ENCODE data around the gene CIITA.
"Not testable (repeated sequence)": the region's sequence is repeated elsewhere in the genome, so short reads cannot be mapped to it uniquely, and the experiment has no call there.

The CIITA gene

GRCh38 chr16:10922328-10923145, 45.5 kb downstream of the CIITA start:
- Histone ChIP-seq H3K4me2 (ENCODE audit: low read length) (no peak overlapping the region), H3K9me2 (ENCODE audit: low read depth, low read length) (no peaks in the 10 kb centered on the region)
- TF ChIP-seq EZH2 (IDR thresholded peaks at IDR 0.05; ENCODE audit: borderline replicate concordance, low read length) (no peak), CTCF (IDR thresholded peaks at IDR 0.05; ENCODE audit: low read length) (no peak)

GRCh38 chr16:10923146-10923649, 46.2 kb downstream of the CIITA start:
- Histone ChIP-seq H3K9ac (ENCODE audit: low read length) (no peak overlapping the region), H2AFZ (ENCODE audit: low read length) (no peak overlapping the region), H3K79me2 (ENCODE audit: insufficient read depth, low read length) (no peaks in the 10 kb centered on the region), H3K27me3 (ENCODE audit: insufficient read depth, low read length) (no peaks in the 10 kb centered on the region; the same call in 1 of the 2 replicates), H3F3A (ENCODE audit: insufficient read depth, low read length) (no peaks in the 10 kb centered on the region), H3K36me3 (ENCODE audit: insufficient read depth, low read length) (peaks cover 52% of the 10 kb centered on the region), H3K4me1 (ENCODE audit: insufficient read depth, low read length, severe bottlenecking) (peaks cover 5% of the 10 kb centered on the region), H3K4me3 (ENCODE audit: low read depth, low read length, poor library complexity, severe bottlenecking) (no peak overlapping the region), H4K20me1 (ENCODE audit: insufficient read depth, low read length) (no peaks in the 10 kb centered on the region), H3K9me2 (ENCODE audit: low read depth, low read length) (no peaks in the 10 kb centered on the region), H3K27ac (ENCODE audit: low read depth, low read length, poor library complexity, severe bottlenecking) (no peak overlapping the region), H3K9me3 (ENCODE audit: low read length) (no peaks in the 10 kb centered on the region), H3K4me2 (ENCODE audit: low read length) (no peak overlapping the region)
- TF ChIP-seq EZH2 (IDR thresholded peaks at IDR 0.05; ENCODE audit: borderline replicate concordance, low read length) = no peak

More at GRCh38 chr16:10922328-10923145, 45.5 kb downstream of the CIITA start:
- Histone ChIP-seq H3F3A (ENCODE audit: insufficient read depth, low read length) (no peaks in the 10 kb centered on the region), H2AFZ (ENCODE audit: low read length) (no peak overlapping the region), H3K27ac (ENCODE audit: low read depth, low read length, poor library complexity, severe bottlenecking) (no peak overlapping the region), H3K9ac (ENCODE audit: low read length) (no peak overlapping the region), H4K20me1 (ENCODE audit: insufficient read depth, low read length) (no peaks in the 10 kb centered on the region), H3K27me3 (ENCODE audit: insufficient read depth, low read length) (no peaks in the 10 kb centered on the region; the same call in 1 of the 2 replicates), H3K4me3 (ENCODE audit: low read depth, low read length, poor library complexity, severe bottlenecking) (no peak overlapping the region), H3K9me3 (ENCODE audit: low read length) (no peaks in the 10 kb centered on the region), H3K36me3 (ENCODE audit: insufficient read depth, low read length) (peaks cover 52% of the 10 kb centered on the region), H3K79me2 (ENCODE audit: insufficient read depth, low read length) (no peaks in the 10 kb centered on the region), H3K4me1 (ENCODE audit: insufficient read depth, low read length, severe bottlenecking) (peaks cover 7% of the 10 kb centered on the region)

GRCh38 chr16:10923650-10924214, 46.7 kb downstream of the CIITA start:
- H3K79me2 ChIP-seq (ENCODE audit: insufficient read depth, low read length) = no peaks in the 10 kb centered on the region
- H3K4me1 ChIP-seq (ENCODE audit: insufficient read depth, low read length, severe bottlenecking) = no peaks in the 10 kb centered on the region
- peaks cover 52% of the 10 kb centered on the region for H3K36me3 ChIP-seq (ENCODE audit: insufficient read depth, low read length)
- H3K4me3 ChIP-seq (ENCODE audit: low read depth, low read length, poor library complexity, severe bottlenecking) = no peak overlapping the region
- no peaks in the 10 kb centered on the region; the same call in 1 of the 2 replicates for H3K27me3 ChIP-seq (ENCODE audit: insufficient read depth, low read length)
- no peaks in the 10 kb centered on the region for H3K9me2 ChIP-seq (ENCODE audit: low read depth, low read length)
- H3K9ac ChIP-seq (ENCODE audit: low read length) = no peak overlapping the region
- no peak overlapping the region for H2AFZ ChIP-seq (ENCODE audit: low read length)
- TF ChIP-seq CTCF (IDR thresholded peaks at IDR 0.05; ENCODE audit: low read length) (no peak), EZH2 (IDR thresholded peaks at IDR 0.05; ENCODE audit: borderline replicate concordance, low read length) (no peak)
- no peaks in the 10 kb centered on the region for H3F3A ChIP-seq (ENCODE audit: insufficient read depth, low read length)
- H3K9me3 ChIP-seq (ENCODE audit: low read length) = no peaks in the 10 kb centered on the region
- no peak overlapping the region for H3K4me2 ChIP-seq (ENCODE audit: low read length)
- H4K20me1 ChIP-seq (ENCODE audit: insufficient read depth, low read length) = no peaks in the 10 kb centered on the region
- H3K27ac ChIP-seq (ENCODE audit: low read depth, low read length, poor library complexity, severe bottlenecking) = no peak overlapping the region

- H3K9me3 ChIP-seq (ENCODE audit: low read length); H3F3A ChIP-seq (ENCODE audit: insufficient read depth, low read length); H3K27ac ChIP-seq (ENCODE audit: low read depth, low read length, poor library complexity, severe bottlenecking); H3K9ac ChIP-seq (ENCODE audit: low read length); H2AFZ ChIP-seq (ENCODE audit: low read length); H3K79me2 ChIP-seq (ENCODE audit: insufficient read depth, low read length); H3K9me2 ChIP-seq (ENCODE audit: low read depth, low read length); H4K20me1 ChIP-seq (ENCODE audit: insufficient read depth, low read length); H3K27me3 ChIP-seq (ENCODE audit: insufficient read depth, low read length); H3K4me2 ChIP-seq (ENCODE audit: low read length); H3K4me3 ChIP-seq (ENCODE audit: low read depth, low read length, poor library complexity, severe bottlenecking); H3K4me1 ChIP-seq (ENCODE audit: insufficient read depth, low read length, severe bottlenecking): not testable (repeated sequence)
- peaks cover 52% of the 10 kb centered on the region for H3K36me3 ChIP-seq (ENCODE audit: insufficient read depth, low read length)
Measured at GRCh38 chr16:10925285-10925684, 48.3 kb downstream of the CIITA start.
